ENCODE results near the gene DEPDC4.
"Not testable (repeated sequence)": the region's sequence is repeated elsewhere in the genome, so short reads cannot be mapped to it uniquely, and the experiment has no call there.

Gene DEPDC4

DNA sequence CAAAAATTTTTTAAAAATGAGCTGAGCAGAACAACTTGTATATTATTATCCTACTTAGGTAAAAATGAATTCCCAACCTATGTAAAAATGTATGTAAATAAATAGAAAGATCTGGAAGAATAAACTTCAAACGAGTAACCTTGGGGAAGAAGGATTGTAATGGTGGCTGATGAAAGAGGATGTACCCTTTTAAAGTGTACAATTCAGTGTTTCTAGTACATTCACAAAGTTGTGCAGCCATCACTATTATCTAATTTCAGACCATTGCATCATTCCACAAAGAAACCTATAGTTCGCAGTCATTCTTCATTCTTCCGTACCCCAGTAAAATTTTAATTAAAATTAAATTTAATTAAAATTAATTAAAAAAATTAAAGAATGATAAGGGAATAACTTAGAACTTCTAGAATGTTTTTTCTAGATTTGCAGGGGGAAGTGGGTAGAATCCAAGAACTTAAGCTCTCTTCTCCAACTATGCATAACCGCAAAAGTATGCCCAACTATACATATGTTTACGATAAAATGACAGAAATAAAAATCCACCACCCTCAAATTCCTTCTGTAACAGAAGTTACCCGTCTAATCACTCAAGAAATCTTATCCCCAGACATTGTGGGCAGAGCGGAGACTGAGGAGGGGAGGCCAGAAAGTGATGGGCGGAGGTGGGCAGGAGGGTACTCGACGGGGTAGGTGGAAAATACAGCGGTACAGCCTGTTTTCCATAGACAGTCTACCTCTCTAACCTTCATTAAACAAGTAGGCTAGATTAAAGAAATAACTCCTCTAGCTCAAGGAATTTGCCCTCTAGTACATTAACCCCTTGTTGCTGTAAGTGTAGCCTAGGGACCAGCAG is 921 bp downstream of the DEPDC4 start:
- H3K4me3 ChIP-seq (ENCODE audit: low read depth, low read length) = peak overlapping the region; percentile 87
- no peak for DNase-seq (ENCODE audit: low read depth)

GRCh38 chr12:100265107-100265506 is 1.8 kb downstream of the DEPDC4 start:
- H3K4me3 ChIP-seq (ENCODE audit: low read depth, low read length); DNase-seq (ENCODE audit: low read depth): not testable (repeated sequence)

- no peak for DNase-seq (ENCODE audit: low read depth)
- H3K4me3 ChIP-seq (ENCODE audit: low read depth, low read length) = no peak overlapping the region
Observed at GRCh38 chr12:100263131-100263530, 3.7 kb downstream of the DEPDC4 start.

- no peak for DNase-seq (ENCODE audit: low read depth)
- H3K4me3 ChIP-seq (ENCODE audit: low read depth, low read length) = no peak overlapping the region
Observed at GRCh38 chr12:100258127-100258526, 8.8 kb downstream of the DEPDC4 start.

- no peak overlapping the region for H3K4me3 ChIP-seq (ENCODE audit: low read depth, low read length)
- DNase-seq (ENCODE audit: low read depth) = no peak
Observed at GRCh38 chr12:100254876-100255275, 12.0 kb downstream of the DEPDC4 start.

DNA sequence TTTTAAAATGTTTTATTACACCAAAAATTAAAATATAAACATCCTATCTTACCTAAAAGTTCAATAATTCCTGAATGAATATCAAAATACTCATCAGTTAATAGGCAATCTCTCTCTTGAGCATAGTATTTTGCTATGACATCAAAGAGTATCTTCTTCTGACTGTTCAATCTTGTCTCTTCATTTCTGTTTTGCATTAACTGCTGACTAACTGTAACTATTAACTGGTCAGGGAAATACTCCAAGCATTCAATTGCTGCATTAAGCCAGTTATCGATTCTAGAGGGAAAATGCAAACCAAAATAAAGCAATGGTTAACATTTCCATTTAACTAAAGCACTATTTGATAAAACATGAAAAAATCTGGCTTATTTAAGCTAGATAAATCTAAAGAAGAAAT is 13.4 kb downstream of the DEPDC4 start:
- no peak overlapping the region for H3K4me3 ChIP-seq (ENCODE audit: low read depth, low read length)
- DNase-seq (ENCODE audit: low read depth) = no peak

- no peak for DNase-seq (ENCODE audit: low read depth)
- no peak overlapping the region for H3K4me3 ChIP-seq (ENCODE audit: low read depth, low read length)
Observed at GRCh38 chr12:100251917-100252316, 15.0 kb downstream of the DEPDC4 start.

GRCh38 chr12:100249941-100250340 is 16.9 kb downstream of the DEPDC4 start:
- DNase-seq (ENCODE audit: low read depth) = no peak
- no peak overlapping the region for H3K4me3 ChIP-seq (ENCODE audit: low read depth, low read length)

DNA sequence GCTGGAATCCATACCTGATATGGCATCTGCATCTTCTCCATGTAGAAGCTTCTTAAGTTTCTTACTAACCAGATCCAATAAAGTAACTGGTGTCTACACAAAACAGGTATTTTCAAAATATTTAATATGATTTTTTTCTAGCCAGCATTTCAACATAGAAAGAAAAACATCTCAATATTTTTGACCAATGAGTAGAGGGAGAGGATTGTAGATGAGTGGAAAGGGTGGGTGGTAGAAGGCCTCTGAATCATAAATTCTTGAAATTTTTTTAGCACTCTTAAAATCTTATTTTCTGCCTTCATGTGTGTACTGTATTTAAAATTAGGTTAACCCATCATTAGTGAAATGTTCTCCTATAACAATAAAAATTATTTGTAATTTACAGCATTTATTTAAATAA is 18.0 kb downstream of the DEPDC4 start:
- DNase-seq (ENCODE audit: low read depth) = no peak
- H3K4me3 ChIP-seq (ENCODE audit: low read depth, low read length) = no peak overlapping the region

- H3K4me3 ChIP-seq (ENCODE audit: low read depth, low read length) = no peak overlapping the region
- DNase-seq (ENCODE audit: low read depth) = no peak
Observed at GRCh38 chr12:100247765-100248164, 19.1 kb downstream of the DEPDC4 start.

DNA sequence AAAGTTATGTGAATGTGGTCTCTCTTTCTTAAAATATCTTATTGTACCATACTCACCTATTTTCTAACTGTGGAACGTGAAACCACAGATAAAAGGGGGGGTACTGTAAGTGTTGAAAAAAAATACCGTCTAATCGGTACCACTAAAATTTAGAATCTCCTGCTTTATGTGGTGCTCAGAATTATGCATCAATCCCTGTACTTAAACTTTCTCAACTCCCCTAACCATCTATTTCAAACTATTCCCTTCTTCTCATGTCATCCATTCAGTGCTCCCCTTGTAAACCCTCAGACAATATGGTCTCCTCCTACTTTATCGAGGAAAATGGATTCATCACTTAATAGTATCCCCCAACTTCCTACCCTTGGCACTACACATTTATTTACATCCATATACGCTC is 23.7 kb downstream of the DEPDC4 start:
- no peak for DNase-seq (ENCODE audit: low read depth)
- H3K4me3 ChIP-seq (ENCODE audit: low read depth, low read length) = no peak overlapping the region

- no peak overlapping the region for H3K4me3 ChIP-seq (ENCODE audit: low read depth, low read length)
- DNase-seq (ENCODE audit: low read depth) = no peak
Observed at GRCh38 chr12:100239589-100239988, 27.3 kb downstream of the DEPDC4 start.

DNA sequence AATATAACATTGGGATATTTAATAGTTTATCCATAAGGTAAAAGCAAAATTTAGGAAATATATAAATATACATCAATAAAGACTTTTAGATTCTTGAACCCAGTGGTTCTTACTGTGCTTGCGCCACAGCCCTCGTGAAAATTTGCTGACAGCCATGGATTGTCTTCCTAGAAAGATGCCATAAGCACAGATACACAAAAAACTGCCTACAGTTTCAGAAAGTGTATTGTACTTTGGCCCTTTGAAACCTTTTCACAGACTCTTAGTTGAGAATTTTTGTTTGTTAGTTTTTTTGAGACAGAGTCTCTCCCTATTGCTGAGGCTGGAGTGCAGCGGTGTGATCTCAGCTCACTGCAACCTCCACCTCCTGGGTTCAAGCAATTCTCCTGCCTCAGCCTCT is 28.1 kb downstream of the DEPDC4 start:
- no peak overlapping the region for H3K4me3 ChIP-seq (ENCODE audit: low read depth, low read length)
- no peak for DNase-seq (ENCODE audit: low read depth)

DNA sequence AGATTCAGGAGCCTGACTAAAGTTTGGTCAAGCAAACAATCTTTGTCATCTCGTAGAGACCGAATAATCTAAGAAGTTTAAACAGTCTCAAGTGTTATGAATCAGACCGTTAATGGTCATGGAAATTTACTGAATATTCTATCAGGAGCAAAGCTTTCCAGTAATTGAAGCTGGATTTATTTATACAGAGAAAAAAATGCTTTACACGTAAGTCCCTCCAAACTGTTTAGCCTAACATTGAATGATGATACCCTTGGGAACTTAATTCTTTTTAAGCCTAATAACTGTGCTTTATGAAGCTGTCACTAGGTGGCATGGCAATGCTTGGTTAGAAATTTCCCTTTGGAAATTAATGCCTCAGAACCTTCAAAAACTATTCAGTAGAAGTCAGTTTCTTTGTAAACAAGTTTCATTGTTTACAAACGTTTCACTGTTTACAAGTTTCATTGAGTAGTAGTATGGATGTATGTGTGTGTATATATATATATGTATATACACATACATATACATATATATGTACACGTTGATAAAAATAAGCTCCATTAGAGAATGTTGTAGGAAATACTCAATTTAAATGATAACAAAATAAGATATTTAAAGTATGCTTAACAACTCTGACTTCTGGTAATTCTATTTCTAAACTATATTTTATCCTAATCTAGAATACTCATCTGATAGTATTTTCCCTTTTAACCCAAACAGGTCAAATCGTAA is 32.1 kb downstream of the DEPDC4 start:
- no peak for DNase-seq (ENCODE audit: low read depth)
- H3K4me3 ChIP-seq (ENCODE audit: low read depth, low read length) = no peak overlapping the region

- no peak for DNase-seq (ENCODE audit: low read depth)
- no peak overlapping the region for H3K4me3 ChIP-seq (ENCODE audit: low read depth, low read length)
Observed at GRCh38 chr12:100234166-100234565, 32.7 kb downstream of the DEPDC4 start.

GRCh38 chr12:100231873-100232272 is 35.0 kb downstream of the DEPDC4 start:
- not testable (repeated sequence) for DNase-seq (ENCODE audit: low read depth); H3K4me3 ChIP-seq (ENCODE audit: low read depth, low read length)

DNA sequence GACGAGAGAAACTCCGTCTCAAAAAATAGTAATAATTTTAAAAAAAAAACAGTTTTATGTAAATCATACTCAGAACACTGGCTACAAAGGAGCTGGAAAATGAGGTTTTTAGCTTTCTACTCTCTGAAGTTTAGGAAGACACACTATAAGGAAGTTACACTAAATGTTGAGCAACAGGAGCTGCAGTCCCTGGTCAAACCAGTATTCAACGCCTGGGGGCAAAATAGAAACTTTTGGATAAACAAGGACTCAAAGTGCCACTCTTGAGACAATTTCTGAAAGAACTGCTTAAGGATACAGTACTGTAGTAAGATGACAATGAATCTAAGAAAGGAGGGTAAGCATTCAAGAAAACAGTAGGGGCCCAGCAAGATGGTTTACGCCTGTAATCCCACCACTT is 37.0 kb downstream of the DEPDC4 start:
- no peak overlapping the region for H3K4me3 ChIP-seq (ENCODE audit: low read depth, low read length)
- no peak for DNase-seq (ENCODE audit: low read depth)

DNA sequence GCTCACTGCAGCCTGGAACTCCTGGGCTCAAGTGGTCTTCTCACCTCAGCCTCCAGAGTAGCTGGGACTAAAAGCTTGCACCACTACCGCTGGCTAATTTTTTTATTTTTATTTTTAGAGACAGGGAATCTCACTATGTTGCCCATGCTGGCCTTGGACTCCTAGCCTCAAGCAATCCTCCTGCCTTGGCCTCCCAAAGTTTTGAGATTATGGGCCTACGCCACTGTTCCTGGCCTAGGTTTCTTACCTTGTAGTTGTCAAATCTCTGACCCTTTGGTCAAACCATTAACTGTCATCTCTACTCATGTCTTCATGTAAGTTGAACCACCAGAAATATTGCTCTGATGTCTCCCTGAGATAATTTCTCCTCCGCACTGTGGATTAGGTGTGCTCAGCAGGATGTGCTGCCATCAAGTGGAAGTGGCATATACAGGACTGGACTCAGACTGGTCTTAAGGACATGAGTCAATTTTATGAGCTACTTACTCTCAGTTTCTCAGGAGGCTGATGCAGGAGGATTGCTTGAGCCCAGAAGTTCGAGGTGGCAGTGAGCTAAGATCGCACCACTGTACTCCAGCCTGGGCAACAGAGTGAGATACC is 37.7 kb downstream of the DEPDC4 start:
- H3K4me3 ChIP-seq (ENCODE audit: low read depth, low read length) = no peak overlapping the region
- DNase-seq (ENCODE audit: low read depth) = no peak

- no peak for DNase-seq (ENCODE audit: low read depth)
- no peak overlapping the region for H3K4me3 ChIP-seq (ENCODE audit: low read depth, low read length)
Observed at GRCh38 chr12:100225491-100225890, 41.4 kb downstream of the DEPDC4 start.

DNA sequence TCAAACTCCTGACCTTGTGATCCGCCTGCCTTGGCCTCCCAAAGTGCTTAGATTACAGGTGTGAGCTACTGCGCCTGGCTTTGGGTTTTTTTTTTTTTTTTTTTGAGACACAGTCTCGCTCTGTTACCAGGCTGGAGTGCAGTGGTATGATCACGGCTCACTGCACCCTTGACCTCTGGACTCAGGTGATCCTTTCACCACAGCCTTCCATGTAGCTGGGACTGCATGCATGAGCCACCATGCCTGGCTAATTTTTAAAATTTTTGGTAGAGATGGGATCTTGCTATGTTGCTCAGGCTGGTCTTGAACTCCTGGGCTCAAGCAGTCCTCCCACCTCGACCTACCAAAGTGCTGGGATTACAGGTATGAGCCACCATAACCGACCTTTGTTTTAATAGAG is 44.7 kb downstream of the DEPDC4 start:
- H3K4me3 ChIP-seq (ENCODE audit: low read depth, low read length); DNase-seq (ENCODE audit: low read depth): not testable (repeated sequence)
